Lung microvascular endothelial cell (primary cell): ENCODE measurements around the gene CT55. TPM values are rescaled to one million over a fixed set of nuclear protein-coding genes. Genes with fewer than 3 reads are reported as not detected.

Experiments used
- total RNA-seq: library from RNA; depleted of rRNA; stranded (reverse); fragments of >200 nt; gene quantifications from 2 replicates; pipeline ENCODE4 v1.2.1, GENCODE V29; 2014

The CT55 gene
- total RNA-seq, 1 donor from 2014 or later, result not detected

Other genes with a start within 250 kb of the CT55 start
- gene SMIM10, start 180.4 kb downstream of the CT55 start, total RNA-seq, result 1.2 and 1.3 TPM in 2 replicates
- 3.5 and 4.2 TPM in 2 replicates for gene RTL8B, start 148.9 kb downstream of the CT55 start, total RNA-seq
- gene RTL8C, start 139.0 kb downstream of the CT55 start, total RNA-seq, result 13.5 and 18.5 TPM in 2 replicates
- gene RTL8A, start 119.3 kb downstream of the CT55 start, total RNA-seq, result 2.8 TPM in 2 replicates
- under 0.01 TPM in 2 replicates for gene SMIM10L2B, start 72.7 kb downstream of the CT55 start, total RNA-seq
- gene ETDB, start 50.9 kb downstream of the CT55 start, total RNA-seq, result not detected in 2 replicates
- not detected in 2 replicates for gene ETDA, start 80.7 kb upstream of the CT55 start, total RNA-seq
- not detected in 2 replicates for gene ETDC, start 138.1 kb upstream of the CT55 start, total RNA-seq
- 6.5 and 7.3 TPM in 2 replicates for gene ZNF75D, start 172.7 kb upstream of the CT55 start, total RNA-seq
- 5.9 and 10.3 TPM in 2 replicates for gene ZNF449, start 173.4 kb upstream of the CT55 start, total RNA-seq